DOHH2 (cell line): Measurements from ENCODE around the gene RPS16.

Experiments
- H3F3A ChIP-seq: fragments of 200-600 bp; sonication (generic), shearing (Covaris generic); 2 replicates; pipeline ENCODE4 v1.6.0; 2016; ENCODE audit warnings: antibody characterized with exemption, mild to moderate bottlenecking; ENCODE audit not compliant: control insufficient read depth, insufficient read depth
- H3K27ac ChIP-seq: fragments of 200-600 bp; sonication (generic); 2 replicates; pipeline ENCODE4 v1.5.1; 2014; ENCODE audit warnings: low read depth, mild to moderate bottlenecking, low read length, moderate library complexity
- H3K27me3 ChIP-seq: fragments of 200-600 bp; sonication (generic); 2 replicates; pipeline ENCODE4 v1.6.1; 2014; ENCODE audit warnings: mild to moderate bottlenecking, low read length, mixed read lengths; ENCODE audit not compliant: control insufficient read depth
- H3K36me3 ChIP-seq: fragments of 200-600 bp; sonication (generic); 2 replicates; pipeline ENCODE4 v1.6.1; 2014; ENCODE audit warnings: mild to moderate bottlenecking, low read length, moderate library complexity, mixed read lengths; ENCODE audit not compliant: control insufficient read depth
- H3K4me1 ChIP-seq: fragments of 200-600 bp; sonication (generic); 2 replicates; pipeline ENCODE4 v1.6.1; 2014; ENCODE audit warnings: mild to moderate bottlenecking, low read length, mixed read lengths; ENCODE audit not compliant: control insufficient read depth
- H3K4me2 ChIP-seq: fragments of 200-600 bp; sonication (generic); 2 replicates; pipeline ENCODE4 v1.6.0; 2014; ENCODE audit warnings: mild to moderate bottlenecking, low read length, moderate library complexity
- H3K4me3 ChIP-seq: fragments of 200-600 bp; sonication (generic); 2 replicates; pipeline ENCODE4 v1.5.1; 2014; ENCODE audit warnings: mild to moderate bottlenecking, low read length, mixed read lengths
- H3K79me2 ChIP-seq: fragments of 200-600 bp; sonication (generic); 2 replicates; pipeline ENCODE4 v1.6.1; 2014; ENCODE audit warnings: mild to moderate bottlenecking, low read length, mixed read lengths; ENCODE audit not compliant: control insufficient read depth
- H3K9me2 ChIP-seq: fragments of 200-600 bp; sonication (generic); replicated peaks from 2 replicates; pipeline ENCODE4 v1.6.1; 2014; ENCODE audit warnings: mild to moderate bottlenecking, low read length, mixed read lengths; ENCODE audit not compliant: control insufficient read depth
- H3K9me3 ChIP-seq: fragments of 200-600 bp; sonication (generic); 2 replicates; pipeline ENCODE4 v1.6.1; 2014; ENCODE audit warnings: antibody characterized with exemption, low read length, mixed read lengths; ENCODE audit not compliant: control insufficient read depth, insufficient read depth
- H4K20me1 ChIP-seq: fragments of 200-600 bp; sonication (generic); 2 replicates; pipeline ENCODE4 v1.6.0; 2014; ENCODE audit warnings: low read depth, mild to moderate bottlenecking, antibody characterized with exemption, low read length, moderate library complexity; ENCODE audit not compliant: control insufficient read depth, insufficient read depth
- CTCF ChIP-seq: fragments of 200-600 bp; sonication (generic); IDR thresholded peaks from one replicate; pipeline ENCODE4 v1.5.1; 2014; ENCODE audit warnings: antibody characterized with exemption, mild to moderate bottlenecking, low read depth, low read length; ENCODE audit not compliant: poor library complexity, severe bottlenecking
- EZH2phosphoT487 ChIP-seq: fragments of 200-600 bp; sonication (generic); IDR thresholded peaks from 2 replicates; pipeline ENCODE4 v1.6.1; 2017; ENCODE audit warnings: borderline replicate concordance, mild to moderate bottlenecking, antibody characterized with exemption, low read length, moderate library complexity, mixed read lengths

Gene RPS16

GRCh38 chr19:39435499-39436349 is at the start of gene RPS16:
Gene RPS16, minus strand, starts transcription at chr19:39435949. Its CDS starts 54 bp downstream, at chr19:39435895.
- TF ChIP-seq CTCF = no peak
- TF ChIP-seq EZH2phosphoT487 = no peak
- Histone ChIP-seq H3K9me2 (no peaks in the 10 kb centered on the region), H3F3A (peaks cover 55% of the 10 kb centered on the region), H3K27me3 (no peaks in the 10 kb centered on the region), H3K27ac (peak within 1 kb of the TSS; percentile 76), H3K9me3 (no peaks in the 10 kb centered on the region), H3K79me2 (peaks cover 38% of the 10 kb centered on the region), H4K20me1 (peaks cover 15% of the 10 kb centered on the region), H3K36me3 (peaks cover 43% of the 10 kb centered on the region), H3K4me3 (peak within 1 kb of the TSS; percentile 92), H3K4me2 (peak within 1 kb of the TSS; percentile 84), H3K4me1 (peaks cover 63% of the 10 kb centered on the region)

DNA sequence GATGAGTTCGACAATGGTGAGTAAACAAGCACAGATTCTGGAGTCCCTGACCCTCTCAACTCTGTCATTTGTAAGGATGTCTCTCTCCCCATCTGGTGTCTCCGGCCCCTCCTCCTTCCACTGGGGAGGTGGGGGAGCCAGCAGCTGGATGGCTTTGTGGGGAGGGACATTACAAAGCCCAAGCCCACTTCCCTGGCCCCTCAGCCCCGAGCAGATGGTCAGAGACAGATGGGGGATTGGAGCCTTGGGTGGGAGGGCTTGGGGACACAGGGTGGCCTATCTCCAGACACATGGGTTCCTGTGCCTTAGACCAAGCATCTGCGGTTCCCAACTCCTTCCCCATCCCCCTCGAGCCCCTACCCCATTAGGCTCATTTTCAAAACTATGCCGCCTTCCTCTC is 47.4 kb upstream of the RPS16 start:
- peaks cover 36% of the 10 kb centered on the region for H3K79me2 ChIP-seq
- peaks cover 55% of the 10 kb centered on the region for H3K36me3 ChIP-seq
- H3K4me3 ChIP-seq = no peak overlapping the region
- no peaks in the 10 kb centered on the region for H3K27me3 ChIP-seq
- peaks cover 20% of the 10 kb centered on the region for H3K4me1 ChIP-seq
- H3K9me2 ChIP-seq = no peaks in the 10 kb centered on the region
- no peak overlapping the region for H3K4me2 ChIP-seq
- no peak for TF ChIP-seq CTCF
- TF ChIP-seq EZH2phosphoT487 = no peak
- no peaks in the 10 kb centered on the region for H4K20me1 ChIP-seq
- no peak overlapping the region for H3K27ac ChIP-seq
- peaks cover 7% of the 10 kb centered on the region for H3F3A ChIP-seq
- no peaks in the 10 kb centered on the region for H3K9me3 ChIP-seq

GRCh38 chr19:39481676-39482075 is 45.9 kb upstream of the RPS16 start:
- TF ChIP-seq EZH2phosphoT487 = no peak
- TF ChIP-seq CTCF = no peak
- Histone ChIP-seq H3K9me3 (no peaks in the 10 kb centered on the region), H3K36me3 (peaks cover 47% of the 10 kb centered on the region), H3K27ac (peak overlapping the region; percentile 51; the same call in 1 of the 2 replicates), H4K20me1 (no peaks in the 10 kb centered on the region), H3K4me1 (peaks cover 20% of the 10 kb centered on the region), H3K27me3 (no peaks in the 10 kb centered on the region), H3K9me2 (no peaks in the 10 kb centered on the region), H3K4me2 (peak overlapping the region; percentile 94), H3K79me2 (peaks cover 36% of the 10 kb centered on the region), H3K4me3 (peak overlapping the region; percentile 90), H3F3A (peaks cover 7% of the 10 kb centered on the region)
